Measurements from ENCODE around the gene MYH6. TPM values are rescaled to one million over a fixed set of nuclear protein-coding genes. Genes with fewer than 3 reads are reported as not detected.

The MYH6 gene
- total RNA-seq, 1 experiment from 2014 or later = not detected

- BruUV-seq (replicated peaks) = no TSS peak
- ChIA-PET POLR2A (ENCODE audit: low non-redundant PET) (no interaction called here), CTCF (no interaction called here)
- Histone ChIP-seq H3K4me3 (ENCODE audit: low read depth, low read length, poor library complexity, severe bottlenecking) (no peak overlapping the region), H3K9me3 (ENCODE audit: low read depth, low read length, poor library complexity, severe bottlenecking) (no peaks in the 10 kb centered on the region), H3K36me3 (ENCODE audit: insufficient read depth, low read length, poor library complexity, severe bottlenecking) (no peaks in the 10 kb centered on the region), H3K27me3 (replicated peaks; ENCODE audit: insufficient read depth, low read depth, low read length, poor library complexity) (no peaks in the 10 kb centered on the region), H3K4me1 (ENCODE audit: insufficient read depth, low read length, poor library complexity, severe bottlenecking) (no peaks in the 10 kb centered on the region), H3K27ac (ENCODE audit: low read depth, low read length, poor library complexity, severe bottlenecking) (no peak overlapping the region)
- no peak for TF ChIP-seq EZH2 (IDR thresholded peaks at IDR 0.05; ENCODE audit: borderline replicate concordance, low read depth, low read length, poor library complexity, severe bottlenecking)
- TF ChIP-seq, protein P1, sequence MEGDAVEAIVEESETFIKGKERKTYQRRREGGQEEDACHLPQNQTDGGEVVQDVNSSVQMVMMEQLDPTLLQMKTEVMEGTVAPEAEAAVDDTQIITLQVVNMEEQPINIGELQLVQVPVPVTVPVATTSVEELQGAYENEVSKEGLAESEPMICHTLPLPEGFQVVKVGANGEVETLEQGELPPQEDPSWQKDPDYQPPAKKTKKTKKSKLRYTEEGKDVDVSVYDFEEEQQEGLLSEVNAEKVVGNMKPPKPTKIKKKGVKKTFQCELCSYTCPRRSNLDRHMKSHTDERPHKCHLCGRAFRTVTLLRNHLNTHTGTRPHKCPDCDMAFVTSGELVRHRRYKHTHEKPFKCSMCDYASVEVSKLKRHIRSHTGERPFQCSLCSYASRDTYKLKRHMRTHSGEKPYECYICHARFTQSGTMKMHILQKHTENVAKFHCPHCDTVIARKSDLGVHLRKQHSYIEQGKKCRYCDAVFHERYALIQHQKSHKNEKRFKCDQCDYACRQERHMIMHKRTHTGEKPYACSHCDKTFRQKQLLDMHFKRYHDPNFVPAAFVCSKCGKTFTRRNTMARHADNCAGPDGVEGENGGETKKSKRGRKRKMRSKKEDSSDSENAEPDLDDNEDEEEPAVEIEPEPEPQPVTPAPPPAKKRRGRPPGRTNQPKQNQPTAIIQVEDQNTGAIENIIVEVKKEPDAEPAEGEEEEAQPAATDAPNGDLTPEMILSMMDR (conservative IDR thresholded peaks at IDR 0.05; ENCODE audit: low read depth, low read length) = no peak
- intact Hi-C loops (cut with micrococcal nuclease; ENCODE audit: unreplicated experiment) = no loop called here
- DNase-seq (ENCODE audit: low spot score) = no peak
Observed at GRCh38 chr14:23452237-23452636, 44.2 kb upstream of the MYH6 start.

DNA sequence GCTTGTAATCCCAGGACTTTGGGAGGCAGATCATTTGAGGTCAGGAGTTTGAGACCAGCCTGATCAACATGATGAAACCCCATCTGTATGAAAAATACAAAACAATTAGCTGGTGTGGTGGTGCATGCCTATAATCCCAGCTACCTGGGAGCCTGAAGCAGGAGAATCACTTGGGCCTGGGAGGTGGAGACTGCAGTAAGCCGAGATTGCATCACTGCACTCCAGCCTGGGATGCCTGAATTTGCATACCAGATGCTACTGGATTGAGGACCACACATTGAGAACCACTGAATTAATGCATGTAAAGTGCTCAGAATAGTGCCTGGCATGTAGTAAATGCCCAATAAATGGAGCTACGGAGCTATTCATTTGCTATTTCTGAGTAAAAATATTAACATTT, 42.3 kb upstream of the MYH6 start:
- intact Hi-C loops (cut with micrococcal nuclease; ENCODE audit: unreplicated experiment) = no loop called here
- ChIA-PET POLR2A (ENCODE audit: low non-redundant PET) (no interaction called here), CTCF (no interaction called here)
- no peaks in the 10 kb centered on the region for H3K4me1 ChIP-seq (ENCODE audit: insufficient read depth, low read length, poor library complexity, severe bottlenecking)
- DNase-seq (ENCODE audit: low spot score) = no peak
- H3K27me3 ChIP-seq (replicated peaks; ENCODE audit: insufficient read depth, low read depth, low read length, poor library complexity) = no peaks in the 10 kb centered on the region
- no TSS peak for BruUV-seq (replicated peaks)
- no peak overlapping the region for H3K4me3 ChIP-seq (ENCODE audit: low read depth, low read length, poor library complexity, severe bottlenecking)
- H3K9me3 ChIP-seq (ENCODE audit: low read depth, low read length, poor library complexity, severe bottlenecking) = no peaks in the 10 kb centered on the region
- TF ChIP-seq EZH2 (IDR thresholded peaks at IDR 0.05; ENCODE audit: borderline replicate concordance, low read depth, low read length, poor library complexity, severe bottlenecking) = no peak
- TF ChIP-seq, protein P1 (conservative IDR thresholded peaks at IDR 0.05; ENCODE audit: low read depth, low read length) = no peak
- no peaks in the 10 kb centered on the region for H3K36me3 ChIP-seq (ENCODE audit: insufficient read depth, low read length, poor library complexity, severe bottlenecking)
- H3K27ac ChIP-seq (ENCODE audit: low read depth, low read length, poor library complexity, severe bottlenecking) = no peak overlapping the region

- intact Hi-C loops (cut with micrococcal nuclease; ENCODE audit: unreplicated experiment) = no loop called here
- no peak overlapping the region for H3K27ac ChIP-seq (ENCODE audit: low read depth, low read length, poor library complexity, severe bottlenecking)
- BruUV-seq (replicated peaks) = no TSS peak
- no peaks in the 10 kb centered on the region for H3K27me3 ChIP-seq (replicated peaks; ENCODE audit: insufficient read depth, low read depth, low read length, poor library complexity)
- CTCF ChIA-PET = no interaction called here
- no peak for DNase-seq (ENCODE audit: low spot score)
- POLR2A ChIA-PET (ENCODE audit: low non-redundant PET) = no interaction called here
- H3K4me1 ChIP-seq (ENCODE audit: insufficient read depth, low read length, poor library complexity, severe bottlenecking) = no peaks in the 10 kb centered on the region
- TF ChIP-seq, protein P1 (conservative IDR thresholded peaks at IDR 0.05; ENCODE audit: low read depth, low read length) = no peak
- TF ChIP-seq EZH2 (IDR thresholded peaks at IDR 0.05; ENCODE audit: borderline replicate concordance, low read depth, low read length, poor library complexity, severe bottlenecking) = no peak
- no peaks in the 10 kb centered on the region for H3K9me3 ChIP-seq (ENCODE audit: low read depth, low read length, poor library complexity, severe bottlenecking)
- no peaks in the 10 kb centered on the region for H3K36me3 ChIP-seq (ENCODE audit: insufficient read depth, low read length, poor library complexity, severe bottlenecking)
- no peak overlapping the region for H3K4me3 ChIP-seq (ENCODE audit: low read depth, low read length, poor library complexity, severe bottlenecking)
Observed at GRCh38 chr14:23449314-23449713, 41.2 kb upstream of the MYH6 start.

Data from A673 (cell line).